Measurements from ENCODE around the gene PJVK. TPM values are rescaled to one million over a fixed set of nuclear protein-coding genes. Genes with fewer than 3 reads are reported as not detected.

Gene PJVK
- total and polyA plus RNA-seq, 2 of the 13 experiments (the other 11 are each of a cell fraction or from before 2014, with no cell fraction given): 1.2 to 2.6 TPM

DNA sequence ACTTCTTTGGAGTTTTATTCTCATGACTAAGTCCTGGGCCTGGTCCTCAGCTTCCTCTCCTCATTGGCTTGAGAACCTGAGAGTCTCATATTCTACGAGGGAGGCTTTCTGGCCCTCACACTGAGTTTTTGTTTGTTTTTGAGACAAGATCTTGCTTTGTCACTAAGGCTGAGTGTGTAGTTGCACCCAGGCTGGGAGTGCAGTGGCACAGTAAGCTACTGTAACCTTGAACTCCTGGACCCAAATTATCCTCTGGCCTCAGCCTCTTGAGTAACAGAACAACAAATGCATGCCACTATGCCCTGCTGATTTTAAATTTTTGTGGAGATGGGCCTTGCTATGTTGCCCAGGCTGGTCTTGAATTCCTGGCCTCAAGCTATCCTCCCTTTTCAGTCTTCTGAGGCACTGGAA lies 22.8 kb upstream of the PJVK start (continued):
- TF ChIP-seq JUND (CRISPR knock-in tag; IDR thresholded peaks at IDR 0.05): 0 out of 2 replicates have a peak, but pooled peaks have one; percentile 11
- TF ChIP-seq RERE (CRISPR knock-in tag; IDR thresholded peaks at IDR 0.05; ENCODE audit: low read depth): 0 out of 2 replicates have a peak, but pooled peaks have one; percentile 56
- peak; percentile 62 for TF ChIP-seq THAP11 (CRISPR knock-in tag; IDR thresholded peaks at IDR 0.05)
- no peak for TF ChIP-seq ZNF546 (CRISPR knock-in tag; conservative IDR thresholded peaks at IDR 0.05)
- TF ChIP-seq ZNF260 (CRISPR knock-in tag; IDR thresholded peaks at IDR 0.05; ENCODE audit: borderline replicate concordance, low read depth): no peak
- peak; percentile 75; the same call in 1 of the 2 replicates for TF ChIP-seq FOXK1 (CRISPR knock-in tag; IDR thresholded peaks at IDR 0.05; ENCODE audit: borderline replicate concordance, low read depth)
- peak; percentile 77 for TF ChIP-seq AHDC1 (CRISPR knock-in tag; IDR thresholded peaks at IDR 0.05; ENCODE audit: borderline replicate concordance)
- peak; percentile 34 for TF ChIP-seq XRCC5 (optimal IDR thresholded peaks at IDR 0.05; ENCODE audit: low read length)
- TF ChIP-seq HOXA3 (CRISPR knock-in tag; IDR thresholded peaks at IDR 0.05): peak; percentile 62; the same call in 1 of the 2 replicates
- TF ChIP-seq ZMYM3 (CRISPR knock-in tag; IDR thresholded peaks at IDR 0.05): peak; percentile 82
- peak; percentile 76; the same call in 1 of the 2 replicates for TF ChIP-seq POGZ (CRISPR knock-in tag; IDR thresholded peaks at IDR 0.05)
- TF ChIP-seq, protein P1, sequence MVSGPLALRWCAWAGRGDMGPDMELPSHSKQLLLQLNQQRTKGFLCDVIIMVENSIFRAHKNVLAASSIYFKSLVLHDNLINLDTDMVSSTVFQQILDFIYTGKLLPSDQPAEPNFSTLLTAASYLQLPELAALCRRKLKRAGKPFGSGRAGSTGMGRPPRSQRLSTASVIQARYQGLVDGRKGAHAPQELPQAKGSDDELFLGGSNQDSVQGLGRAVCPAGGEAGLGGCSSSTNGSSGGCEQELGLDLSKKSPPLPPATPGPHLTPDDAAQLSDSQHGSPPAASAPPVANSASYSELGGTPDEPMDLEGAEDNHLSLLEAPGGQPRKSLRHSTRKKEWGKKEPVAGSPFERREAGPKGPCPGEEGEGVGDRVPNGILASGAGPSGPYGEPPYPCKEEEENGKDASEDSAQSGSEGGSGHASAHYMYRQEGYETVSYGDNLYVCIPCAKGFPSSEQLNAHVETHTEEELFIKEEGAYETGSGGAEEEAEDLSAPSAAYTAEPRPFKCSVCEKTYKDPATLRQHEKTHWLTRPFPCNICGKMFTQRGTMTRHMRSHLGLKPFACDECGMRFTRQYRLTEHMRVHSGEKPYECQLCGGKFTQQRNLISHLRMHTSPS (CRISPR knock-in tag; IDR thresholded peaks at IDR 0.05; ENCODE audit: low read depth): peak; percentile 69; the same call in 1 of the 2 replicates
- TF ChIP-seq SOX6 (IDR thresholded peaks at IDR 0.05): no peak
- peak; percentile 85 for TF ChIP-seq SOX6 (CRISPR knock-in tag; IDR thresholded peaks at IDR 0.05)
- TF ChIP-seq CREB1 (IDR thresholded peaks at IDR 0.05): no peak
- TF ChIP-seq CREB1 (CRISPR knock-in tag; IDR thresholded peaks at IDR 0.05): peak; percentile 43
- peak; percentile 28; the same call in 1 of the 2 replicates for TF ChIP-seq FOXK2 (IDR thresholded peaks at IDR 0.05)
- peak; percentile 86 for TF ChIP-seq NCOR1 (IDR thresholded peaks at IDR 0.05; ENCODE audit: borderline replicate concordance, low read length)
